Astrocyte of the cerebellum (primary cell): Measurements from ENCODE around the gene SLCO4A1.
A peak's percentile ranks its signal among the peaks of the same experiment; 100 is the strongest.

Experiments used
- DNase-seq: peaks from one replicate; pipeline ENCODE4 v3.0.0-alpha.2; 2011; ENCODE audit warnings: low read depth
- H3K4me3 ChIP-seq: 2 replicates; pipeline ENCODE4 v1.5.1; 2011; ENCODE audit warnings: mild to moderate bottlenecking, low read depth, low read length, moderate library complexity
- CTCF ChIP-seq: IDR thresholded peaks from 2 replicates; pipeline ENCODE4 v1.5.1; 2012; ENCODE audit warnings: low read length, low read depth, moderate library complexity, mild to moderate bottlenecking; ENCODE audit errors: missing control alignments
- in situ Hi-C: cut with HindIII; loops from 2 replicates; pipeline ENCODE4 v1.10.0; 2017; ENCODE audit warnings: low sequenced_read_pairs

SLCO4A1 gene

DNA sequence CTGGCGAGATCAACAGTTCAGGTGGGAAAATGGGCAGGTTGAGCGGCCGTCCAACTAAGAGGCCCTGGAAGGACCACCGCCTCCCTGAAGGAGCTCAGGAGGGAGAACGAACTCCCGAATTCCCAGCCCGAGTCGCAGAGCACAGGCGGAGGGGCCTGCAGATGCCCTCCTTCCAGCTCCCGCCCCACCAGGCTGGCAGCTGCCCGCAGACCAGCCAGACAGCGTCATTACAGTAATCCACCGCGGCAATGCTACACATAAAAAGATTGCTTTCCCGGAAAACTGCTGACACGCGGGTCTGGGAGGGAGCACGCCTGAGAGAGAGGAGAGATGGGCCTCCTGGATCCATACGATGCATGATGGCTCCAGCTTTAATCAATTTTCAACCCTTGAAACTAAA is 30.5 kb upstream of the SLCO4A1 start:
- no peak for TF ChIP-seq CTCF
- in situ Hi-C loops: no loop called here
- DNase-seq: no peak
- H3K4me3 ChIP-seq: no peak overlapping the region

DNA sequence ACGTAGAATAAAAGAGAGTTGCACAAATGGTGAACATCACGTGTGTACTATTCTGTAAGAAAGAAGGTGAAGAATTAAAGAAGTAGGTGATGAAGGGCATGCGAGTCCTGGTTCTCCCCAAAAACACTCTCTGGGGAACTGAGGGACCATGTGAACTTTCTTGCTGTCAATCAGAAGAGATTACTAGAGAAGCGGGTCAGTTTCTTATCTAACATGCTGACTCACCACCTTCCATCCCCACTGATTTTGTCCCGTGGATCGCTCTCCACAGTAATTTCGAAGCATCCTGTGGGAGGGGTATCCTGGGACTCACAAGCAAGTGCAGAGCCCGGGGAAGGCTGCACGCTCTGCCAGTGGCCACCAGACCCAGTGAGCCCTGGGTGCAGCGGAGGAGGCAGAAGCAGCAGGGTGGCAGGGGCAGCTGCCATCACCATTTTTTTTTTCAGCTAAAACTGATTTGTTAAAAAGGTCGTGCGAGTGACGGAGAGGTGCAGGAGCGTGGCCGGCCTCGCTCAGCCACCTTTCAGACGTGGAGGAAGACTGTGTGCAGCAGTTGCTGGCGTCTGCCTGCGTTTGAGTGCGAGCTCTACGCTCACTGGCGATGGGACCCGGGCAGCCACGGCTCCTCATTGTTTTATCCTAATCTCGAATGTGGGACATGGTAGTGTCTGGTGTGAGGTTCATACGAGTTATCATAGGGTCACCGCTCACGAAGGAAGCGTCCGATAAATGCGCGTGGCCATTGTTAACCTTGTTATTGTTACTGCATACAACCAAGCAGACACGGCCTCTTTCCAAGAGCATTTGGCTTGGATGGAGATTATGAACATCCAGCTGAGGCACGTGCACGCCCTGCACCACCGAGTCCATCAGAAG is 28.0 kb upstream of the SLCO4A1 start:
- DNase-seq: no peak
- H3K4me3 ChIP-seq: no peak overlapping the region
- in situ Hi-C loops: no loop called here
- no peak for TF ChIP-seq CTCF

GRCh38 chr20:62614961-62615680 is 27.2 kb upstream of the SLCO4A1 start:
- DNase-seq: no peak
- TF ChIP-seq CTCF: no peak
- in situ Hi-C loops: no loop called here
- no peak overlapping the region for H3K4me3 ChIP-seq

DNA sequence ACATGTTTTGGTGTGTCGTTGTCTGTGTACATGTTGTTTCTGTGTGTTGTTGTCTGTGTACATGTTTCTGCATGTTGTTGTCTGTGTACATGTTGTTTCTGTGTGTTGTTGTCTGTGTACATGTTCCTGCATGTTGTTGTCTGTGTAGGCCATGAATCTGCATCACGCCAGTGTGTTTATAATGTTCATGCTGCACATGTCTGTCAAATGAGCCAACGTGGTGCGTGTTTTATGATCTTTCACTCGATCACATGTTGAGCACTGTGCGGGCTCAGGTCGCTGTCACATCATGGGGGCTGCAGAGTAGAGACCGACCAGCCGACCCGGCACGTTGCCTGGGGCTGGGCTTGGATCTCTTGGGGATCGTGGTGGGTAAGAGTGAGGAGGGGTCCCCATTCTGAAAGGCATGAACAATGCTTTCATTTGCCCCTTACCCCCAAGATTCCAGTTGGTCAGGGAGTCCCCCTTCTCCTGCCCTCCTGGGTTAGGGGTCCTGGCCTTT is 26.5 kb upstream of the SLCO4A1 start:
- no peak for TF ChIP-seq CTCF
- DNase-seq: no peak
- no peak overlapping the region for H3K4me3 ChIP-seq
- in situ Hi-C loops: no loop called here

GRCh38 chr20:62616728-62617621 is 25.3 kb upstream of the SLCO4A1 start:
- no peak overlapping the region for H3K4me3 ChIP-seq
- in situ Hi-C loops: no loop called here
- TF ChIP-seq CTCF: peak; percentile 99
- no peak for DNase-seq
